Activated CD8-positive, alpha-beta T cell treated with anti-CD3 and anti-CD28 coated beads for 36 hours (primary cell): Measurements from ENCODE around the gene B3GLCT. TPM values are rescaled to one million over a fixed set of nuclear protein-coding genes. Genes with fewer than 3 reads are reported as not detected.
"Not testable (repeated sequence)": the region's sequence is repeated elsewhere in the genome, so short reads cannot be mapped to it uniquely, and the experiment has no call there.

ENCODE experiments used
- ATAC-seq: fragments of 200-7000 bp; cut with Tn5 transposase; one replicate; pipeline ENCODE4 v1.10.0; 2021; ENCODE audit warnings: mild to moderate bottlenecking, moderate library complexity
- CTCF ChIA-PET: fragments of 350-600 bp; sonication (Branson Sonifier 250); formaldehyde crosslinking; loops from one replicate; lab custom pipeline; 2021; ENCODE audit warnings: antibody characterized with exemption; lab: Charles Lee
- POLR2A ChIA-PET: fragments of 350-600 bp; sonication (Branson Sonifier 250); formaldehyde crosslinking; loops from one replicate; lab custom pipeline; 2021; ENCODE audit warnings: antibody characterized with exemption; lab: Charles Lee
- DNase-seq: peaks from one replicate; pipeline ENCODE4 v3.0.0-alpha.2; 2020
- H3K27ac Mint-ChIP-seq: one replicate; pipeline ENCODE4 v1.8.0; 2021; ENCODE audit warnings: mild to moderate bottlenecking, mixed read lengths
- H3K27me3 Mint-ChIP-seq: one replicate; pipeline ENCODE4 v1.8.0; 2021; ENCODE audit warnings: mixed read lengths
- H3K36me3 Mint-ChIP-seq: one replicate; pipeline ENCODE4 v1.8.0; 2021; ENCODE audit warnings: low read depth, mixed read lengths
- H3K4me1 Mint-ChIP-seq: one replicate; pipeline ENCODE4 v1.8.0; 2021; ENCODE audit warnings: low read depth, mixed read lengths
- H3K4me3 Mint-ChIP-seq: one replicate; pipeline ENCODE4 v1.8.0; 2021; ENCODE audit warnings: mild to moderate bottlenecking, moderate library complexity, mixed read lengths
- H3K9me3 Mint-ChIP-seq: one replicate; pipeline ENCODE4 v1.8.0; 2021; ENCODE audit warnings: mixed read lengths
- intact Hi-C: fragments of 100-400 bp; cut with micrococcal nuclease; formaldehyde crosslinking; loops from one replicate; pipeline ENCODE4 v1.10.0; 2022
- total RNA-seq, 2 experiments: library from RNA; stranded (reverse); gene quantifications; one replicate each; pipeline ENCODE4 v1.2.3, GENCODE V29; 2021
- TF ChIP-seq, protein P1 (sequence below): fragments of 200-600 bp; IDR thresholded peaks from one replicate; pipeline ENCODE4 v1.8.0; 2022; ENCODE audit warnings: antibody characterized with exemption, mild to moderate bottlenecking

B3GLCT gene
- total RNA-seq, 2 experiments from 2014 or later, result 2.4 to 2.5 TPM

DNA sequence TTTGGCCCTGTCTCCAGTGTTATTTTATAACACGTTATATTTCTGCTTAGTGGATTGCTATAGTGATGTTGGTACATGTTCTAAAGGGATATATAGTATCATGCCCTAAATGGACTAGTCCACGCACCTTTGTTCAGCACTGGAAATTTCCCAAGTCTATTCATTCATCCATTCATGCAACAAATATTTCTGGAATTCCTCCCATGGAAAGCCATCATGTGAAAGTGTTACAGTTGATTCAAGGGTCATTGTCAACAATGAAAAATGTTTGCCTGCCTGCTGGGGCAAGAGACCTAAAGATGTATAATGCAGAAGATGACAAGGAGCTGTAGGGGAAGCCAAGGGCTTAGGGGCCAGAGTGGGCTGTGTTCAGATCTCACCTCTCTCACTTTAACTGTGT, 27.2 kb upstream of the B3GLCT start:
- Mint-ChIP-seq H3K36me3 (no peaks in the 10 kb centered on the region), H3K27ac (no peak overlapping the region), H3K27me3 (peaks cover 5% of the 10 kb centered on the region), H3K4me3 (no peak overlapping the region), H3K4me1 (peaks cover 3% of the 10 kb centered on the region), H3K9me3 (peaks cover 4% of the 10 kb centered on the region)
- intact Hi-C loops, result no loop called here
- TF ChIP-seq, protein P1, sequence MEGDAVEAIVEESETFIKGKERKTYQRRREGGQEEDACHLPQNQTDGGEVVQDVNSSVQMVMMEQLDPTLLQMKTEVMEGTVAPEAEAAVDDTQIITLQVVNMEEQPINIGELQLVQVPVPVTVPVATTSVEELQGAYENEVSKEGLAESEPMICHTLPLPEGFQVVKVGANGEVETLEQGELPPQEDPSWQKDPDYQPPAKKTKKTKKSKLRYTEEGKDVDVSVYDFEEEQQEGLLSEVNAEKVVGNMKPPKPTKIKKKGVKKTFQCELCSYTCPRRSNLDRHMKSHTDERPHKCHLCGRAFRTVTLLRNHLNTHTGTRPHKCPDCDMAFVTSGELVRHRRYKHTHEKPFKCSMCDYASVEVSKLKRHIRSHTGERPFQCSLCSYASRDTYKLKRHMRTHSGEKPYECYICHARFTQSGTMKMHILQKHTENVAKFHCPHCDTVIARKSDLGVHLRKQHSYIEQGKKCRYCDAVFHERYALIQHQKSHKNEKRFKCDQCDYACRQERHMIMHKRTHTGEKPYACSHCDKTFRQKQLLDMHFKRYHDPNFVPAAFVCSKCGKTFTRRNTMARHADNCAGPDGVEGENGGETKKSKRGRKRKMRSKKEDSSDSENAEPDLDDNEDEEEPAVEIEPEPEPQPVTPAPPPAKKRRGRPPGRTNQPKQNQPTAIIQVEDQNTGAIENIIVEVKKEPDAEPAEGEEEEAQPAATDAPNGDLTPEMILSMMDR, result no peak
- ChIA-PET POLR2A (no interaction called here), CTCF (no interaction called here)
- ATAC-seq, result no peak
- no peak for DNase-seq

DNA sequence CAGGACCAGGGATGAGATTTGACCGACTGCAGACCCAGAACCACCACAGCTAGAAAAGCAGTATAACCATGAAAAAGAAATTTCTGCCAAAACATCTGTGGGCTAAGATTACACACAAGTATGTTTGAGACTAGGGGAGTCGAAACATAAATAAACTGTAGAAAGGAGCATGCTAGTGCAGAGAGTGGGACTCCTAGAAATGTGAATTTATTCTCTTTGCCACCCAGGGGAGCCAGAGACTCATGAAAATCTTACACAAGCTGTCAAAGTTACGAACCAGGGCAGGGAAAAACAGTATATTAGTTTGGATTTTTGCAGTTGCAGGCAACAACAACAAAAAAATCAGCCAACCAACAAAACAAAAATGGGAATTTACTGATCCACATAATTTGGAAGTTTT, 25.8 kb upstream of the B3GLCT start:
- H3K36me3 Mint-ChIP-seq, result no peaks in the 10 kb centered on the region
- peaks cover 4% of the 10 kb centered on the region for H3K9me3 Mint-ChIP-seq
- no peak for ATAC-seq
- DNase-seq, result no peak
- intact Hi-C loops, result no loop called here
- peaks cover 4% of the 10 kb centered on the region for H3K4me1 Mint-ChIP-seq
- POLR2A ChIA-PET, result no interaction called here
- TF ChIP-seq, protein P1, result no peak
- no peak overlapping the region for H3K4me3 Mint-ChIP-seq
- H3K27me3 Mint-ChIP-seq, result peaks cover 5% of the 10 kb centered on the region
- H3K27ac Mint-ChIP-seq, result no peak overlapping the region
- CTCF ChIA-PET, result interaction anchor here (1.6 kb wide), 1 partner anchor 26 kb away, joined by 7 read pairs; the partner anchor contains the start of gene B3GLCT

DNA sequence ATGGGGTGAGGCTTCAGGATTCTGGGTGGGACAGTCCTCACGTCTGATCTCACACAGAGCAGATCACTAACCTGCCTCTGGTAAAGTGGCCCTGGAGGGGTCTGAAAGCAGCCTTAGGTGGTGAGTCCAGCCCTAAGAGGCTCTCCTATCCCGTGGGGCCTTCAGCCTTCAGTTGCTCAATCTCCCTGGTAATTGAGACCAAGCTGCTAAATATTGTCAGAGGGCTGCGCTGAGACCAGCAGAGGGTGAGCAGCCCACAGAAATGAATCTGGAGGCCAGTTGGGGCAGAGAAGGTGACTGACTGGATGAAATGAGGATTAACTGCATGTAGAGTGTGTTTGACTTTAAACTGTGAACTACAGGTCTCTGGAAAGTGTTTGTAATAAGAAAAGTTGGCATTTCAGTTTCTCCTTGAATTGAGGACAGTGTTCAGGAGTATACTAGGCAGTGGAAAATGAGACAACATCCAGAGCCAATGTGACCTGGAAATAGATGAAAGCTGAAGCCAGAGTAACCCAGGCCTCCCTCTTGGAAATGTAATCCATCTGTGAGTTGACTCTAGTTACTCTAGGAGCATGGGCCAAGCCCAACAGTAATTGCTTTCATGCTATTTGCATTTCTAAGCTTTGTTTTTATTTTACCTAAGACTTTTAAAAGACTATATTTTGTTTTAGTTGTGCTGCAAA, 23.8 kb upstream of the B3GLCT start:
- CTCF ChIA-PET, result no interaction called here

DNA sequence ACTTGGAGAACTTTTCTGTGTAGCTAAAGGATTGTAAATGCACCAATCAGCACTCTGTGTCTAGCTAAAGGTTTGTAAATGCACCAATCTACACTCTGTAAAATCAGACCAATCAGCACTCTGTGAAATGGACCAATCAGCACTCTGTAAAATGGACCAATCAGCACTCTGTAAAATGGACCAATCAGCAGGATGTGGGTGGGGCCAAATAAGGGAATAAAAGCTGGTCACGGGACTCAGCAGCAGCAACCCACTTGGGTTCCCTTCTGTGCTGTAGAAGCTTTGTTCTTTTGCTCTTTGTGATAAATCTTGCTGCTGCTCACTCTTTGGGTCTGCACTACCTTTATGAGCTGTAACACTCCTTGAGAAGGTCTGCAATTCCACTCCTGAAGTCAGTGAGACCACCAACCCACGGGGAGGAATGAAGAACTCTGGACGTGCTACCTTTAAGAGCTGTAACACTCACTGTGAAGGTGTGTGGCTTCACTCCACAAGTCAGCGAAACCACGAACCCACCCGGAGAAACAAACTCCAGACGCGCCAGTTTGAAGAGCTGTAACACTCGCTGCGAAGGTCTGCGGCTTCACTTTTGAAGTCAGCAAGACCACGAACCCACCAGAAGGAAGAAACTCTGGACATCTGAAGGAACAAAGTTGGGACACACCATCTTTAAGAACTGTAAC, 21.8 kb upstream of the B3GLCT start:
- DNase-seq (peak; percentile 29), ATAC-seq (peak; percentile 24)
- intact Hi-C loops, H3K9me3 Mint-ChIP-seq, H3K27me3 Mint-ChIP-seq, CTCF ChIA-PET, H3K36me3 Mint-ChIP-seq, H3K4me1 Mint-ChIP-seq, H3K27ac Mint-ChIP-seq: not testable (repeated sequence)
- POLR2A ChIA-PET, result interaction anchor here (0.7 to 1.1 kb wide), 2 partner anchors 15 to 17 kb away, joined by 3 read pairs; no protein-coding TSS in a partner anchor
- H3K4me3 Mint-ChIP-seq, result peak overlapping the region; percentile 44

More for the DNA sequence above, 23.8 kb upstream of the B3GLCT start:
- POLR2A ChIA-PET, result no interaction called here
- Mint-ChIP-seq H3K36me3 (no peaks in the 10 kb centered on the region), H3K4me3 (no peak overlapping the region), H3K27ac (no peak overlapping the region), H3K27me3 (peaks cover 5% of the 10 kb centered on the region), H3K9me3 (peaks cover 4% of the 10 kb centered on the region), H3K4me1 (peaks cover 4% of the 10 kb centered on the region)
- intact Hi-C loops, result no loop called here
- TF ChIP-seq, protein P1, result no peak
- ATAC-seq (no peak), DNase-seq (no peak)

DNA sequence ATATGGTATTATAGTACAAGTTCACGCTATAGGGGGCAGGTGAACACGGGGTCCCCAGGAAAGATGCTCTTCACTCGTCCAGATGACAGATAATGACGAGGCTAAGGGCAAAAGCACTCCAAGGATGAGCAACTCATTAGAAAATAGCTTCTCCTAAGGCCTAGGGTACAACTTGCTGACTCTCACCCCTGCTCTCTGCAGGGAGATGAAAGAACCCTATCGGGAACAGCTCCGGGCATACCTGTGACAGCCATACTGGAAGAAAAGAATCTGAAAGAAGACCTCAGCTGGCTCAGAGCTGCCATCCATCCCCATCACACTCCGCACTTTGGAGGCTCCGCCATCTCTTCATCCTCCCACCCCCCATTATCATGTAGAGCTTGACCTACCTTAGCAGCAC, 20.5 kb upstream of the B3GLCT start:
- Mint-ChIP-seq H3K4me3 (no peak overlapping the region), H3K27me3 (no peaks in the 10 kb centered on the region), H3K36me3 (no peaks in the 10 kb centered on the region), H3K27ac (no peak overlapping the region), H3K4me1 (peaks cover 4% of the 10 kb centered on the region), H3K9me3 (peaks cover 4% of the 10 kb centered on the region)
- no peak for ATAC-seq
- intact Hi-C loops, result no loop called here
- POLR2A ChIA-PET, result no interaction called here
- TF ChIP-seq, protein P1, result no peak
- CTCF ChIA-PET, result no interaction called here
- DNase-seq, result no peak
